GM12878 (cell line): Measurements from ENCODE around the gene SARDH. TPM values are rescaled to one million over a fixed set of nuclear protein-coding genes. Genes with fewer than 3 reads are reported as not detected.

Experiments
- ATAC-seq: fragments of 200-7000 bp; cut with Tn5 transposase; 3 replicates; pipeline ENCODE4 v1.9.1; 2020; ENCODE audit warnings: mild to moderate bottlenecking, moderate library complexity
- BruUV-seq: library from RNA; stranded (reverse); fragments of 400-500 nt; replicated peaks from 2 replicates; lab custom pipeline; 2021; lab: Mats Ljungman, UMichigan
- CTCF ChIA-PET: fragments of 300-600 bp; sonication (Branson Sonifier 250); formaldehyde crosslinking; extraction: SDS; loops from one replicate; lab custom pipeline; 2021; ENCODE audit warnings: inconsistent platforms; lab: Yijun Ruan, JAX
- POLR2A ChIA-PET: fragments of 350-600 bp; formaldehyde crosslinking; extraction: SDS; loops from one replicate; lab custom pipeline; 2021; ENCODE audit warnings: inconsistent platforms; lab: Charles Lee
- RAD21 ChIA-PET: fragments of 300-600 bp; sonication (Branson Sonifier 250); formaldehyde crosslinking; loops from one replicate; lab custom pipeline; 2023; ENCODE audit warnings: antibody characterized with exemption; ENCODE audit not compliant: unreplicated experiment; lab: Charles Lee
- SMC1A ChIA-PET: fragments of 300-600 bp; sonication (Branson Sonifier 250); formaldehyde crosslinking; loops from one replicate; lab custom pipeline; 2023; ENCODE audit not compliant: unreplicated experiment, uncharacterized antibody; lab: Charles Lee
- DNase-seq: peaks from one replicate; pipeline ENCODE4 v3.0.0-alpha.2; 2011; ENCODE audit warnings: low read depth, low spot score
- FAIRE-seq: peaks from 3 replicates; lab custom pipeline; 2011; peaks lifted over from hg19 to GRCh38; lab: Jason Lieb, UNC
- H2AFZ ChIP-seq: 2 replicates; pipeline ENCODE4 v1.6.0; 2011; ENCODE audit warnings: low read depth, low read length, control low read depth; ENCODE audit not compliant: control insufficient read depth
- H3K27ac ChIP-seq: 2 replicates; pipeline ENCODE4 v1.5.1; 2011; ENCODE audit warnings: control low read depth; ENCODE audit not compliant: control insufficient read depth, insufficient read depth
- H3K27me3 ChIP-seq, 2 experiments: replicated peaks in 1 of 2; 2 replicates each; pipeline versions ENCODE4 v1.6.0 to v1.6.1; 2011; ENCODE audit warnings: low read length in 1 of 2; ENCODE audit not compliant: control insufficient read depth in 2 of 2, insufficient read depth in 2 of 2
- H3K36me3 ChIP-seq, 2 experiments: 2 replicates each; pipeline ENCODE4 v1.5.1; 2011; ENCODE audit warnings: low read length in 1 of 2; ENCODE audit not compliant: control insufficient read depth in 2 of 2, insufficient read depth in 2 of 2
- H3K4me1 ChIP-seq: 2 replicates; pipeline ENCODE4 v1.6.1; 2011; ENCODE audit warnings: mild to moderate bottlenecking, low read length, moderate library complexity, mixed read lengths; ENCODE audit not compliant: control insufficient read depth, insufficient read depth
- H3K4me2 ChIP-seq: 2 replicates; pipeline ENCODE4 v1.6.0; 2011; ENCODE audit warnings: control low read depth; ENCODE audit not compliant: control insufficient read depth, insufficient read depth
- H3K4me3 ChIP-seq: fragments of 200-600 bp; sonication (generic); 2 replicates; pipeline ENCODE4 v1.5.1; 2016
- H3K79me2 ChIP-seq: 2 replicates; pipeline ENCODE4 v1.6.0; 2011; ENCODE audit warnings: low read length; ENCODE audit not compliant: control insufficient read depth, insufficient read depth
- H3K9ac ChIP-seq: 2 replicates; pipeline ENCODE4 v1.8.0; 2011; ENCODE audit warnings: low read length, control low read depth, mixed read lengths; ENCODE audit not compliant: control insufficient read depth, insufficient read depth
- H3K9me3 ChIP-seq: replicated peaks from 3 replicates; pipeline ENCODE4 v1.5.1; 2011; ENCODE audit warnings: mild to moderate bottlenecking, low read length; ENCODE audit not compliant: control insufficient read depth, insufficient read depth
- H4K20me1 ChIP-seq: 2 replicates; pipeline ENCODE4 v1.6.0; 2011; ENCODE audit not compliant: control insufficient read depth, insufficient read depth
- BHLHE40 ChIP-seq, 2 experiments: fragments of 450-650 bp in 1 of 2; IDR thresholded peaks; 2 replicates each; pipeline ENCODE4 v1.6.1; 2011 to 2017; ENCODE audit warnings: low read depth in 2 of 2, borderline replicate concordance in 1 of 2, improper control_type of control experiment in 1 of 2, low read length in 1 of 2, mild to moderate bottlenecking in 1 of 2
- BMI1 ChIP-seq: fragments of 450-650 bp; IDR thresholded peaks from 2 replicates; pipeline ENCODE4 v1.6.1; 2016; ENCODE audit warnings: mild to moderate bottlenecking, moderate library complexity, borderline replicate concordance
- ESRRA ChIP-seq: IDR thresholded peaks from 2 replicates; pipeline ENCODE4 v1.6.1; 2012; ENCODE audit warnings: mild to moderate bottlenecking, low read length, improper control_type of control experiment
- FOS ChIP-seq: IDR thresholded peaks from 3 replicates; pipeline ENCODE4 v1.6.1; 2011; ENCODE audit warnings: borderline replicate concordance; ENCODE audit not compliant: insufficient read length; ENCODE audit errors: extremely low read depth
- GABPA ChIP-seq: IDR thresholded peaks from 2 replicates; pipeline ENCODE4 v1.6.1; 2014; ENCODE audit warnings: antibody characterized with exemption, low read depth, mild to moderate bottlenecking, inconsistent platforms
- HDAC2 ChIP-seq: fragments of 200-600 bp; sonication (generic); IDR thresholded peaks from 2 replicates; pipeline ENCODE4 v1.6.1; 2017
- IKZF1 ChIP-seq: fragments of 450-650 bp; conservative IDR thresholded peaks from 2 replicates; pipeline ENCODE4 v1.6.1; 2017; ENCODE audit warnings: antibody characterized with exemption, mild to moderate bottlenecking
- MLLT1 ChIP-seq: fragments of 450-650 bp; IDR thresholded peaks from 2 replicates; pipeline ENCODE4 v1.6.1; 2016; ENCODE audit warnings: mild to moderate bottlenecking
- NFXL1 ChIP-seq: fragments of 450-650 bp; IDR thresholded peaks from 2 replicates; pipeline ENCODE4 v1.6.1; 2017; ENCODE audit warnings: antibody characterized with exemption, mild to moderate bottlenecking, borderline replicate concordance
- POU2F2 ChIP-seq: IDR thresholded peaks from 3 replicates; pipeline ENCODE4 v1.6.1; 2011; ENCODE audit warnings: low read depth, mild to moderate bottlenecking, low read length, borderline replicate concordance
- ZBTB33 ChIP-seq: fragments of 450-650 bp; IDR thresholded peaks from 2 replicates; pipeline ENCODE4 v1.6.1; 2017; ENCODE audit warnings: mild to moderate bottlenecking
- ZNF217 ChIP-seq: fragments of 450-650 bp; IDR thresholded peaks from 2 replicates; pipeline ENCODE4 v1.6.1; 2017; ENCODE audit warnings: antibody characterized with exemption, mild to moderate bottlenecking
- ZNF384 ChIP-seq: IDR thresholded peaks from 2 replicates; pipeline ENCODE4 v1.6.1; 2012; ENCODE audit warnings: low read depth, mild to moderate bottlenecking, low read length, improper control_type of control experiment, borderline replicate concordance
- WGBS: methylation state at CpG from one replicate; pipeline ENCODE4 v1.1.6; 2016; ENCODE audit warnings: low lambda C conversion rate; ENCODE audit not compliant: insufficient replicate concordance, insufficient coverage; ENCODE audit errors: missing lambda C conversion rate; 5-methylcytosine and 5-hydroxymethylcytosine counted together
- in situ Hi-C: fragments of 300-500 bp; cut with MboI; formaldehyde crosslinking; loops from 9 replicates; pipeline ENCODE4 v1.14.3; 2018; ENCODE audit warnings: mixed read lengths
- intact Hi-C: fragments of 100-400 bp; cut with micrococcal nuclease; formaldehyde crosslinking; loops from one replicate; pipeline ENCODE4 v1.14.2; 2022; ENCODE audit not compliant: unreplicated experiment
- polyA plus RNA-seq, 11 experiments: library from polyadenylated mRNA; depleted of rRNA in 4 of 11; unstranded in 6 of 11; stranded (reverse) in 5 of 11; fragments of >200 nt; fragmentation: Nextera tagmentation in 4 of 11; fragmentation: Illumina TruSeq in 1 of 11; extraction: Ambion mirVana in 4 of 11; extraction: Trizol in 1 of 11; gene quantifications; 1 replicate in 1 of 11; 2 replicates in 10 of 11; pipeline versions ENCODE4 v1.2.1 to v1.2.3, GENCODE V29; 2011 to 2016; ENCODE audit warnings: inconsistent platforms in 2 of 11, missing spikeins in 2 of 11, low read depth in 1 of 11
- total RNA-seq, 4 experiments: library from RNA; depleted of rRNA in 3 of 4; stranded (reverse); fragments of >200 nt in 3 of 4; fragmentation: Illumina TruSeq in 1 of 4; extraction: Trizol in 1 of 4; gene quantifications; 2 replicates each; pipeline versions ENCODE4 v1.2.1 to v1.2.3, GENCODE V29; 2013 to 2021
- TF ChIP-seq, protein P1 (sequence below): IDR thresholded peaks from 2 replicates; pipeline ENCODE4 v1.6.1; 2011; ENCODE audit warnings: low read depth, low read length, improper control_type of control experiment, borderline replicate concordance
- TF ChIP-seq, protein P2 (sequence below): IDR thresholded peaks from 2 replicates; pipeline ENCODE4 v1.6.1; 2011; ENCODE audit warnings: borderline replicate concordance, low read depth, mild to moderate bottlenecking, moderate library complexity, mixed read lengths, low read length; ENCODE audit not compliant: insufficient read depth; ENCODE audit errors: extremely low read length

Gene SARDH
- total and polyA plus RNA-seq, 10 of the 15 experiments (the other 5 are each of a cell fraction or from before 2014, with no cell fraction given): 0.03 to 0.15 (median 0.10) TPM; not detected in 6

GRCh38 chr9:133780962-133781827 lies 43.0 kb upstream of the SARDH start:
- RAD21 ChIA-PET: interaction anchor here (1.1 to 3.3 kb wide), 9 partner anchors 12 to 317 kb away, joined by 3 to 76 read pairs (median 3); no protein-coding TSS in a partner anchor
- H4K20me1 ChIP-seq: no peaks in the 10 kb centered on the region
- H3K4me3 ChIP-seq: no peak overlapping the region
- H3K4me2 ChIP-seq: no peak overlapping the region
- H3K9me3 ChIP-seq: no peaks in the 10 kb centered on the region; the same call in 2 of the 3 replicates
- no TSS peak for BruUV-seq
- no peaks in the 10 kb centered on the region for H3K79me2 ChIP-seq
- H3K36me3 ChIP-seq: peaks cover 10 to 32% of the 10 kb centered on the region in 2 experiments; a peak in 3 of 4 replicates
- no peak for ATAC-seq
- TF ChIP-seq HDAC2: no peak
- TF ChIP-seq ZNF217: no peak
- TF ChIP-seq POU2F2: 0 out of 3 replicates have a peak, but pooled peaks have one; percentile 21
- TF ChIP-seq ZBTB33: no peak
- TF ChIP-seq NFXL1: no peak
- no peak for TF ChIP-seq BMI1
- peak in 1 of 2 experiments; percentile 24; a peak in 1 of 4 replicates for TF ChIP-seq BHLHE40 (IDR thresholded peaks at IDR 0.05; ENCODE audit: borderline replicate concordance in 1 of 2, low read depth in 2 of 2, low read length in 1 of 2)
- TF ChIP-seq, protein P1, sequence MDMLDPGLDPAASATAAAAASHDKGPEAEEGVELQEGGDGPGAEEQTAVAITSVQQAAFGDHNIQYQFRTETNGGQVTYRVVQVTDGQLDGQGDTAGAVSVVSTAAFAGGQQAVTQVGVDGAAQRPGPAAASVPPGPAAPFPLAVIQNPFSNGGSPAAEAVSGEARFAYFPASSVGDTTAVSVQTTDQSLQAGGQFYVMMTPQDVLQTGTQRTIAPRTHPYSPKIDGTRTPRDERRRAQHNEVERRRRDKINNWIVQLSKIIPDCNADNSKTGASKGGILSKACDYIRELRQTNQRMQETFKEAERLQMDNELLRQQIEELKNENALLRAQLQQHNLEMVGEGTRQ: no peak
- TF ChIP-seq ZNF384: no peak
- TF ChIP-seq IKZF1: no peak
- TF ChIP-seq, protein P2, sequence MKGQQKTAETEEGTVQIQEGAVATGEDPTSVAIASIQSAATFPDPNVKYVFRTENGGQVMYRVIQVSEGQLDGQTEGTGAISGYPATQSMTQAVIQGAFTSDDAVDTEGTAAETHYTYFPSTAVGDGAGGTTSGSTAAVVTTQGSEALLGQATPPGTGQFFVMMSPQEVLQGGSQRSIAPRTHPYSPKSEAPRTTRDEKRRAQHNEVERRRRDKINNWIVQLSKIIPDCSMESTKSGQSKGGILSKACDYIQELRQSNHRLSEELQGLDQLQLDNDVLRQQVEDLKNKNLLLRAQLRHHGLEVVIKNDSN: peak; percentile 22
- TF ChIP-seq MLLT1: peak; percentile 44; the same call in 1 of the 2 replicates
- TF ChIP-seq FOS: no peak
- no peak for TF ChIP-seq ESRRA
- no peak for TF ChIP-seq GABPA
- H3K27ac ChIP-seq: no peak overlapping the region
- CTCF ChIA-PET: interaction anchor here (0.6 to 6.8 kb wide), 21 partner anchors 8 to 320 kb away, joined by 3 to 177 read pairs (median 5); no protein-coding TSS in a partner anchor
- no peak overlapping the region for H3K9ac ChIP-seq
- in situ Hi-C loops: no loop called here
- intact Hi-C loops: no loop called here
- FAIRE-seq: no peak
- no peak overlapping the region for H2AFZ ChIP-seq
- DNase-seq: no peak
- POLR2A ChIA-PET: interaction anchor here (1.3 to 3.2 kb wide), 2 partner anchors 12 to 212 kb away, joined by 3 to 16 read pairs; no protein-coding TSS in a partner anchor
- peaks cover 13% of the 10 kb centered on the region for H3K4me1 ChIP-seq
- SMC1A ChIA-PET: interaction anchor here (0.6 to 3.2 kb wide), 4 partner anchors 27 to 216 kb away, joined by 4 to 53 read pairs (median 4); no protein-coding TSS in a partner anchor
- WGBS: 93% methylated on average over 15 of the region's 15 CpGs
- H3K27me3 ChIP-seq: no peaks in the 10 kb centered on the region
